Measurements from ENCODE around the gene NFYC. TPM values are rescaled to one million over a fixed set of nuclear protein-coding genes. Genes with fewer than 3 reads are reported as not detected.

The NFYC gene
- total RNA-seq, 2 donors from 2014 or later, result 46.9 to 62.2 TPM

GRCh38 chr1:40662151-40662550, 29.4 kb upstream of the NFYC start:
- TF ChIP-seq CTCF (IDR thresholded peaks at IDR 0.05), result no peak
- no peaks in the 10 kb centered on the region for H3K27me3 ChIP-seq

GRCh38 chr1:40662864-40663263, 28.6 kb upstream of the NFYC start:
- DNase-seq, result no peak
- H3K4me3 ChIP-seq, result no peak overlapping the region
- TF ChIP-seq CTCF (IDR thresholded peaks at IDR 0.05), result no peak
- no peak overlapping the region for H3K27ac ChIP-seq
- intact Hi-C loops (cut with DNase I), result no loop called here
- H3K36me3 ChIP-seq, result no peaks in the 10 kb centered on the region
- H3K9me3 ChIP-seq, result no peaks in the 10 kb centered on the region
- no peak overlapping the region for H3K9ac ChIP-seq (ENCODE audit: low read depth in 2 of 2, low read length in 2 of 2)
- H3K27me3 ChIP-seq, result no peaks in the 10 kb centered on the region
- H3K4me1 ChIP-seq, result no peaks in the 10 kb centered on the region

More at GRCh38 chr1:40662151-40662550, 29.4 kb upstream of the NFYC start:
- Histone ChIP-seq H3K9me3 (no peaks in the 10 kb centered on the region), H3K9ac (ENCODE audit: low read depth in 2 of 2, low read length in 2 of 2) (no peak overlapping the region), H3K36me3 (no peaks in the 10 kb centered on the region), H3K27ac (no peak overlapping the region), H3K4me3 (no peak overlapping the region), H3K4me1 (no peaks in the 10 kb centered on the region)
- DNase-seq, result no peak
- intact Hi-C loops (cut with DNase I), result no loop called here

- H3K4me3 ChIP-seq, result no peak overlapping the region
- no peaks in the 10 kb centered on the region for H3K9me3 ChIP-seq
- no peaks in the 10 kb centered on the region for H3K36me3 ChIP-seq
- intact Hi-C loops (cut with DNase I), result no loop called here
- H3K9ac ChIP-seq (ENCODE audit: low read depth in 2 of 2, low read length in 2 of 2), result no peak overlapping the region
- H3K4me1 ChIP-seq, result peaks cover 1% of the 10 kb centered on the region
- DNase-seq, result no peak
- TF ChIP-seq CTCF (IDR thresholded peaks at IDR 0.05), result no peak
- no peak overlapping the region for H3K27ac ChIP-seq
- H3K27me3 ChIP-seq, result no peaks in the 10 kb centered on the region
Measured at GRCh38 chr1:40663324-40664166, 28.0 kb upstream of the NFYC start.

GRCh38 chr1:40664167-40664537, 27.4 kb upstream of the NFYC start:
- DNase-seq, result no peak
- Histone ChIP-seq H3K4me1 (peaks cover 4% of the 10 kb centered on the region), H3K36me3 (no peaks in the 10 kb centered on the region), H3K4me3 (no peak overlapping the region), H3K27me3 (no peaks in the 10 kb centered on the region), H3K27ac (no peak overlapping the region), H3K9me3 (no peaks in the 10 kb centered on the region), H3K9ac (ENCODE audit: low read depth in 2 of 2, low read length in 2 of 2) (no peak overlapping the region)
- intact Hi-C loops (cut with DNase I), result no loop called here
- no peak for TF ChIP-seq CTCF (IDR thresholded peaks at IDR 0.05)

GRCh38 chr1:40664791-40665190, 26.7 kb upstream of the NFYC start:
- intact Hi-C loops (cut with DNase I), result loop anchor here (5.0 kb wide), 3 partner anchors 37 to 198 kb away; partner anchors contain the start of gene CITED4
- Histone ChIP-seq H3K9me3 (no peaks in the 10 kb centered on the region), H3K27ac (no peak overlapping the region), H3K36me3 (no peaks in the 10 kb centered on the region), H3K9ac (ENCODE audit: low read depth in 2 of 2, low read length in 2 of 2) (peak overlapping the region in 1 of 2 donors; percentile 34), H3K27me3 (no peaks in the 10 kb centered on the region), H3K4me1 (peaks cover 4% of the 10 kb centered on the region), H3K4me3 (peak overlapping the region; percentile 68)
- DNase-seq, result no peak
- TF ChIP-seq CTCF (IDR thresholded peaks at IDR 0.05), result no peak
